ENCODE results near the gene TBC1D22A.

The TBC1D22A gene

DNA sequence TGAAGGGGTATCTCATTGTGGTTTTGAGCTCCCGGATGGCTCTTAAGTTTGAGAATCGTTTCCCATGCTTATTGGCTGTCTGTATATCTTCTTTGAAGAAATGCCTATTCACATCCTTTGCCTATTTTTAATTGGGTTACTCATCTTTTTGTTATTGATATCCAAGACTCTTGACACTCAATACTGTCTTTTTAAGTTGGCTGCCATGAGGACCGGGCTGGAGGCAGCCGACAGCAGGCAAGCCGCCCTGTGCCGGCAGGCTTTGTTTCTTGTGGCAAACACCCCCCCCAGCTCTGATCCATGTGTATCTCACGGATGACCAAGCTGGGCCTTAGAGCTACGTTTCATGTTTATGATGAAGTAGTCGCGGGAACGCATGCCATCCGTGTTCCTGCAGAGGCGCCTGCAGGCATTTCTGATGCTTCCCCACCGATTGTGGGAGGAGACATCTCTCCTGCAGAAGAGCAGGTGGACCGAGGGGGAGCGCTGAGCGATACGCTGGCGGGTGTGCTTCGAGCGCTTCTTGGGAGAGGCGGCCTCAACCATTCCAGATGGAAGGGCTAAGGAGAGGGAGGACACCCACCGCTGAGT lies 95.8 kb downstream of the TBC1D22A start:
- no peak for ATAC-seq
- TF ChIP-seq ZNF70 (CRISPR knock-in tag; IDR thresholded peaks at IDR 0.05) = no peak

DNA sequence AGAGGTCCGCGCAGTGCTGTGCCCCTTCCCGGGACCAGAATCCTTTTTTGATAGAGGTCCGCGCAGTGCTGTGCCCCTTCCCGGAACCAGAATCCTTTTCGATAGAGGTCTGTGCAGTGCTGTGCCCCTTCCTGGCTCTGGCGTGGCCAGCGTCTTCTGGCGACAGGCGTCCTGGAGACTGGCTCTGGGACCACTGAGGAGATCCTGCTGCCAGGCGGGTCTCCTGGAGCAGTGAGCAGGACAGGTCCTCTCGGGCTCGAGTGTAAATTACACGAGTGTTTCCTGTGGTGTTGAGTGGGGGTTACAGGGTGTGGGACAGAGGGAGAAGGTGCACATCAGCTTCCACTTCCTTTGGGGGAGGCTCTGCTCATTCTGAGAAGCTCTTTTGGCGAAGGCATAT lies 98.1 kb downstream of the TBC1D22A start:
- no peak for TF ChIP-seq TOX (CRISPR knock-in tag; IDR thresholded peaks at IDR 0.05; ENCODE audit: borderline replicate concordance)
- TF ChIP-seq PPARA (CRISPR knock-in tag; IDR thresholded peaks at IDR 0.05; ENCODE audit: borderline replicate concordance) = no peak
- TF ChIP-seq SNAI2 (CRISPR knock-in tag; IDR thresholded peaks at IDR 0.05) = no peak
- no peak for TF ChIP-seq ZFP3 (CRISPR knock-in tag; IDR thresholded peaks at IDR 0.05)
- no peak for TF ChIP-seq RARB (CRISPR knock-in tag; IDR thresholded peaks at IDR 0.05)
- TF ChIP-seq TCF4 (CRISPR knock-in tag; IDR thresholded peaks at IDR 0.05; ENCODE audit: borderline replicate concordance) = no peak
- TF ChIP-seq TSHZ2 (CRISPR knock-in tag; IDR thresholded peaks at IDR 0.05) = no peak
- no peak for TF ChIP-seq CSRNP3 (CRISPR knock-in tag; IDR thresholded peaks at IDR 0.05)
- TF ChIP-seq BACH2 (CRISPR knock-in tag; IDR thresholded peaks at IDR 0.05; ENCODE audit: borderline replicate concordance) = no peak
- no peak for ATAC-seq

GRCh38 chr22:46861468-46862367 lies 99.3 kb downstream of the TBC1D22A start:
- ATAC-seq = no peak
- TF ChIP-seq ZNF565 (CRISPR knock-in tag; conservative IDR thresholded peaks at IDR 0.05; ENCODE audit: low read depth) (no peak), CSRNP3 (CRISPR knock-in tag; IDR thresholded peaks at IDR 0.05) (no peak), BACH2 (CRISPR knock-in tag; IDR thresholded peaks at IDR 0.05; ENCODE audit: borderline replicate concordance) (no peak), GLIS3 (CRISPR knock-in tag; IDR thresholded peaks at IDR 0.05) (no peak), ISL1 (CRISPR knock-in tag; IDR thresholded peaks at IDR 0.05) (no peak), RARB (CRISPR knock-in tag; IDR thresholded peaks at IDR 0.05) (no peak), ARNTL (CRISPR knock-in tag; IDR thresholded peaks at IDR 0.05; ENCODE audit: borderline replicate concordance, low read depth) (no peak), TCF4 (CRISPR knock-in tag; IDR thresholded peaks at IDR 0.05; ENCODE audit: borderline replicate concordance) (no peak), TSHZ2 (CRISPR knock-in tag; IDR thresholded peaks at IDR 0.05) (no peak), SNAI2 (CRISPR knock-in tag; IDR thresholded peaks at IDR 0.05) (no peak), OSR1 (CRISPR knock-in tag; IDR thresholded peaks at IDR 0.05) (no peak), ZNF8 (CRISPR knock-in tag; IDR thresholded peaks at IDR 0.05) (no peak), PPARA (CRISPR knock-in tag; IDR thresholded peaks at IDR 0.05; ENCODE audit: borderline replicate concordance) (no peak), CSDC2 (CRISPR knock-in tag; IDR thresholded peaks at IDR 0.05) (no peak), ZFP3 (CRISPR knock-in tag; IDR thresholded peaks at IDR 0.05) (no peak), ZFP30 (CRISPR knock-in tag; IDR thresholded peaks at IDR 0.05) (no peak), TOX (CRISPR knock-in tag; IDR thresholded peaks at IDR 0.05; ENCODE audit: borderline replicate concordance) (no peak), CREB5 (CRISPR knock-in tag; IDR thresholded peaks at IDR 0.05; ENCODE audit: low read depth) (no peak)
- TF ChIP-seq, protein P1, sequence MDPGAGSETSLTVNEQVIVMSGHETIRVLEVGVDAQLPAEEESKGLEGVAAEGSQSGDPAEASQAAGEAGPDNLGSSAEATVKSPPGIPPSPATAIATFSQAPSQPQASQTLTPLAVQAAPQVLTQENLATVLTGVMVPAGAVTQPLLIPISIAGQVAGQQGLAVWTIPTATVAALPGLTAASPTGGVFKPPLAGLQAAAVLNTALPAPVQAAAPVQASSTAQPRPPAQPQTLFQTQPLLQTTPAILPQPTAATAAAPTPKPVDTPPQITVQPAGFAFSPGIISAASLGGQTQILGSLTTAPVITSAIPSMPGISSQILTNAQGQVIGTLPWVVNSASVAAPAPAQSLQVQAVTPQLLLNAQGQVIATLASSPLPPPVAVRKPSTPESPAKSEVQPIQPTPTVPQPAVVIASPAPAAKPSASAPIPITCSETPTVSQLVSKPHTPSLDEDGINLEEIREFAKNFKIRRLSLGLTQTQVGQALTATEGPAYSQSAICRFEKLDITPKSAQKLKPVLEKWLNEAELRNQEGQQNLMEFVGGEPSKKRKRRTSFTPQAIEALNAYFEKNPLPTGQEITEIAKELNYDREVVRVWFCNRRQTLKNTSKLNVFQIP (CRISPR knock-in tag; IDR thresholded peaks at IDR 0.05; ENCODE audit: borderline replicate concordance, low read depth) = no peak
